Mesodermal cell (in vitro differentiated cells): Measurements from ENCODE around the gene PCTP.

ENCODE experiments used
- H3K27ac ChIP-seq: 2 replicates; pipeline ENCODE4 v1.7.0; 2013; ENCODE audit warnings: mild to moderate bottlenecking, low read depth, low read length, moderate library complexity; ENCODE audit not compliant: severe bottlenecking
- H3K36me3 ChIP-seq: 2 replicates; pipeline ENCODE4 v1.7.1; 2013; ENCODE audit warnings: mild to moderate bottlenecking, low read length, moderate library complexity; ENCODE audit not compliant: control insufficient read depth, insufficient read depth
- H3K4me1 ChIP-seq: one replicate; pipeline ENCODE4 v1.7.1; 2013; ENCODE audit warnings: mild to moderate bottlenecking, low read length; ENCODE audit not compliant: insufficient read depth, control insufficient read depth, poor library complexity, severe bottlenecking
- H3K4me3 ChIP-seq: 2 replicates; pipeline ENCODE4 v1.7.0; 2013; ENCODE audit warnings: low read length, control low read depth, mild to moderate bottlenecking; ENCODE audit not compliant: insufficient read depth, poor library complexity, severe bottlenecking; ENCODE audit errors: extremely low read depth
- H3K9me3 ChIP-seq: 2 replicates; pipeline ENCODE4 v1.7.1; 2013; ENCODE audit warnings: mild to moderate bottlenecking, low read length, moderate library complexity; ENCODE audit not compliant: control insufficient read depth
- whole genome bisulfite sequencing, 2 experiments: methylation state at CpG; one replicate each; pipeline ENCODE4 v1.1.5; 2013; ENCODE audit warnings: missing lambda C conversion rate in 2 of 2; ENCODE audit not compliant: insufficient coverage in 2 of 2; 5-methylcytosine and 5-hydroxymethylcytosine counted together

PCTP gene

DNA sequence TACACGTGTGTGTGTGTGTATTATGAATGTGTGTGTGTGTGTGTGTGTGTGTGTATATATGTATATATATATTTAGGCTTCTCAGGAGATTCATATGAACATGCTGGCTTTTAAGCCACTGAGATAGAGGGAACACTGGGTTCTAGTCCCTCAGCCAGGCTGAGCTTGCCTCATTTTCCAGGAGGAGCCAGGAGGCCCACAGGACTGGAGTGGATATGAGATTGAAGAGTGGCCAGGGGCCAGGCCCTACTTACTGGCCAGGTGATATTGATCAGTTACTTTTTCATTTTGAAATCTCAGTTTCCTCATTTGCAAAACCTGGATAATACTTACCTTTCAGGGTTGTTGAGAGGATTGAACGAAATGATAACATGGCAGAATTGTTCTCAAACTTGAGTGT lies 5.8 kb downstream of the PCTP start:
- Histone ChIP-seq H3K4me1 (peaks cover 9% of the 10 kb centered on the region), H3K9me3 (no peaks in the 10 kb centered on the region), H3K4me3 (no peak overlapping the region), H3K27ac (no peak overlapping the region), H3K36me3 (peaks cover 16% of the 10 kb centered on the region)
- WGBS, 2 experiments: no CpG with 5 or more reads among the region's 2 CpGs

DNA sequence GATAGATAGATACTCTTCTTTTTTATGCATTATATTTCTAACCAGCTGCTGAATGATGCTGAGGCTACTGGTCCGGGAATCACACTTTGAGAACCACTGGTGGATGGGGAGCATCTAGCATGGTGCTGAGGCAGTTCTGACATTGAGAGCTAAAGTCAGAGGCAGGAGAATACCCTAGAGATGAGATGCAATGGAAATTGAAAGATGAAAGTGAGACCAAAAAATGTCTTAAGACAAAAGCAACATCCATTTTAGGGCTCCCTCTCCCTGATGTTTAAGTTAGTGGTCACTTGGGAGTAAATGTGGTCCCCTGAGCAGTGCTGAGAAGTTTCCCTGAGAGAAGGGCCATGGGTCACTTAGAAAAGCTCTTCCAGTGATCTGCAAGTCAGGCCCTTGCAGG lies 6.8 kb downstream of the PCTP start:
- no peak overlapping the region for H3K27ac ChIP-seq
- H3K36me3 ChIP-seq: peaks cover 16% of the 10 kb centered on the region
- H3K4me1 ChIP-seq: no peaks in the 10 kb centered on the region
- 83% methylated on average over 1 of the region's 1 CpG; no CpG with 5 or more reads in 1 of the 2 experiments for WGBS, 2 experiments
- no peak overlapping the region for H3K4me3 ChIP-seq
- no peaks in the 10 kb centered on the region for H3K9me3 ChIP-seq

DNA sequence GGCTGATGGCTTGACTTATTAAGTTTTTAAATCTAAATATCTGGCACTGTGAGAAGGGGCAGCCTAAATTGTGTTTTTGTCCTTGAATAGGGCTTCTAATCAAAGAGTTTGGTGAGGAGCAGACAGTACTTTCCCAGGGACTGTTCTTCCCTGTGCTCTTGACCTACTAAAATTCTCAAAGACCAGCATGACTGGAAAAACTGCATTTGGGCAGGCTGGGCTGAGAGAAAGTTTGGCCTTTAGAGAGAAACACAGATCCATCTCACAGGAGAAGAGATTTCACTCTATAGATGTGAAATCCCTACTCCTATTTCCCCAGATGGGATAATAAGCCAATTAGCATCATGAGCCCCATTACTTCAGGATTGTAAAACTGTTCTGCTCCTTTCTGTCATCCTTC lies 7.3 kb downstream of the PCTP start:
- H3K27ac ChIP-seq: no peak overlapping the region
- no peak overlapping the region for H3K4me3 ChIP-seq
- no peaks in the 10 kb centered on the region for H3K4me1 ChIP-seq
- no peaks in the 10 kb centered on the region for H3K9me3 ChIP-seq
- H3K36me3 ChIP-seq: peaks cover 16% of the 10 kb centered on the region

DNA sequence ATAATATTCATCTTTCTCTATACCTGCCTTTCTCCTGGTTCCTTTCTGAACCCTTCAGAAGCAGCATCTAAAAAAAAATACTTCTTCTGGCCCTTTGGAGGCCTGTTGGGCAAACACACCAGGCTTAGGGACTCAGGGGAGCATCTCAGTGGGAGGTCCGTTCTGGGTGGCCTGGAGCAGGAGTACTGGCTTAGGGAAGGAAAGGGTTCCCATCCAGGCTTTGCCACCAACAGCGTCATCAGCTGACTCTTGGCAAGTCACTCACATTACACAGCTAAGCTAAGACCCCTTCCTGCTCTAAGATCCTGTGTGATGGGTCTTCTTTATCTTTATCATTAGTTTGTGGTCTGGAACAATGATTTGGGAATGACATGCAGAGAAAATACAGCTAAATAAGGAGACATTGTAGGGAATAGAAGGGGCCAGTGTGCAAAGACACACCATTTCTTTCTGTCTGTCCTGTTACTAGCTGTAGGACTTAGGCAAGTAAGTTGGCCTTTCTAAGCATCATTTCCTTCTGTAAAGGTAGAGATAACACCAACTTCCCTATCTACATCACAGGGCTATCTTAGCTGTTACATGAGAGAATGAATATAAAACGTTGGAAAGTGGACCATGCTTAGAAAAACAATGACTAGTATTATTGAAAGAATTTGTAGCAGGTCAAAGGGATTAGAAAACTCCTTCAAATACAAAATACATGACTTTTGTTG lies 9.9 kb downstream of the PCTP start:
- H3K4me1 ChIP-seq: no peaks in the 10 kb centered on the region
- no peak overlapping the region for H3K27ac ChIP-seq
- WGBS, 2 experiments: 86% methylated on average over 1 of the region's 3 CpGs; no CpG with 5 or more reads in 1 of the 2 experiments
- H3K36me3 ChIP-seq: peaks cover under 1% of the 10 kb centered on the region
- no peaks in the 10 kb centered on the region for H3K9me3 ChIP-seq
- no peak overlapping the region for H3K4me3 ChIP-seq

DNA sequence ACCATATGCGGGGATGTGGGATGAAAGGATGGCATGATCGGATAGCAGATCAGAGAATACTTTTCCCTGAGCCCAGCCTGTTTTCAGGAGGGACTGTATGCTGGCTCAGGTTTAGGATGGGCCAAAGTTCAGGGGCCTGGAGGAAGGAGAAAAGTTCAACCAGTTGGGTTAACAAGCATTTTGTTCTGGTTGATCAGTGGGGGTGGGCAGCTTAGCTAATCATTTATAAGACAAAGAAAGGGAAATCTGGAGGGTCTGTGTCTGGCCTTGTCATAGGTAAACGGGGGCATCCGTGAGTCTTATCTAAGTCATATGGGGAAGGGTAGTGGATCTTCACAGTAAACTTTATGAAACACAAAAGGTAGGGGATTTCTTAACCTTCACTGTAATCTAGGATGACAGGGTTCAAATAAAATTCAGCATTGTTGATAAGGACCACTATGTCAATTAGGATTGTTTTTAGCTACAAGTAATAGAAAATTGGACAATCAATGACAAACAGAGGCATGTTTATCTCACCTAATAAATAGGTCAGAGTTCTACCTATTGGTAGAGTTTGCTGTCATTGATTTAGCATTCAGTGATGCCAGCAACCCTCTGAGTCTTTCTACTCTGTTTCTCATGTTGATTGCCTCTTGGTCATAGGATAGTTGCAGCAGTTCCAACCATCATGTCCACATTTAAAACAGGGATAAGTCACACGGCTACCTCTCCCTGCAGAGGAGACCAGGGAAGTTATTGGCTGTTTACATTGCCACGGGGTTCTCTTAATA lies 11.4 kb downstream of the PCTP start:
- H3K4me1 ChIP-seq: no peaks in the 10 kb centered on the region
- H3K9me3 ChIP-seq: no peaks in the 10 kb centered on the region
- H3K27ac ChIP-seq: no peak overlapping the region
- H3K4me3 ChIP-seq: no peak overlapping the region
- 86 to 95% methylated on average over 4 of the region's 6 CpGs for whole genome bisulfite sequencing, 2 experiments
- no peaks in the 10 kb centered on the region for H3K36me3 ChIP-seq

DNA sequence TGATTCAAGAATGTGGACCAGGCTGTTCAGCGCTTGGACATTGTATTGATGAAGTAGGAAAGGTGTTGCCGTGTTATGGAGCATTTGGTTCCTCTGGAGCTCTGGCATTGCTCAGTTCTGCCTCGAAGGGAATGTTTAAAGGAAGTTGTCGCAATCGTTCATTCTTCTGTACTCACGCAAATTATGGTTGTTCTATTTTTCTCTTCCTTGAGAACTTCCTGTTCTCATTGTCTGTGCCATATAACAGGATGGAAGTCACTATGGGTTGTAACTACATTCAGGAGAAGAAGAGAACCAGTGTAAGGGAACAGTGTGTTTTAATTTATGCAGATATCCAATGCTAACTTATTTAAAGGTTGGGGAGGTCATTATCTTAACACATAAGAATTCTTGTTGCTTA lies 13.0 kb downstream of the PCTP start:
- Histone ChIP-seq H3K27ac (no peak overlapping the region), H3K4me1 (no peaks in the 10 kb centered on the region), H3K4me3 (no peak overlapping the region), H3K9me3 (no peaks in the 10 kb centered on the region), H3K36me3 (peaks cover 7% of the 10 kb centered on the region)
- 89 to 90% methylated on average over 5 to 6 of the region's 6 CpGs for WGBS, 2 experiments

DNA sequence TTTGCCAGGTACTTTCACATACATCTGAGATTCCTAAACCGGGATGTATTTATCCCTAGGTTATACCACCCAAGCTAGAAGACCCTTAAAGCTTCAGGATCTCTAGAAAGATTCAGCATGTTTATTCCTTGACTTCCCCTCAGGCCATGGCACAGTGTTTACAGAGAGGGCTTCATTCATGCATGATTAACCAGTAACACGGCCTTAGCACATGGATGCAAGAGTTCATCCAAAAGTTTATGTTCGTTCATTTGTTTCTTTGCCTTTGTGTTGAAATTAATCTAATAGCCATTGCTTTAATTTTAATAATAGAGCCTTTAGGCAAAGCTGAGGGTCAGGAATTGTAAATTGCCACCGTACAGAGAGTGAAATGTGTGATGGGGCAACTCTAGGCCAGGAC lies 13.8 kb downstream of the PCTP start:
- WGBS, 2 experiments: 94 to 100% methylated on average over 2 to 3 of the region's 4 CpGs

DNA sequence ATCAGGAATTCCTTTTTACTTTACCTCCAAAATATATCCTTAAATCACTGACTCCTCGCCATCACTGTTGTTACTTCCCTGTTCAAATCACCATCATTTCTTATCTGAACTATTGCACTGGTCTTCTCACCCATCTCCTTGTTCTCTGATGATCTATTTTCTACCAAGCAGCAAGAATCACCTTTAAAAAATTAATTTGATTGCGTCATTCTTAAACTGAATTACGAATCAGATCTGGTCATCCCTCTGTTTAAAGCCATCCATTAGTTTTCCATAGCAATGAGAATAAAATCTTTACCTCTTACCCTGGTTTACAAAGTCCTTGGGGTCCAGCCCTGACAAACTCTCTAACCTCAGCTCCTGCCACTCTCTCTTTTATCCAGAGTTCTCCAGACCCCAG lies 14.6 kb downstream of the PCTP start:
- H3K27ac ChIP-seq: no peak overlapping the region
- WGBS, 2 experiments: 92 to 97% methylated on average over 3 of the region's 3 CpGs
- peaks cover 19% of the 10 kb centered on the region for H3K36me3 ChIP-seq
- no peaks in the 10 kb centered on the region for H3K9me3 ChIP-seq
- no peak overlapping the region for H3K4me3 ChIP-seq
- no peaks in the 10 kb centered on the region for H3K4me1 ChIP-seq

More for the DNA sequence above, 13.8 kb downstream of the PCTP start:
- H3K4me1 ChIP-seq: no peaks in the 10 kb centered on the region
- no peaks in the 10 kb centered on the region for H3K9me3 ChIP-seq
- peaks cover 15% of the 10 kb centered on the region for H3K36me3 ChIP-seq
- H3K27ac ChIP-seq: no peak overlapping the region
- H3K4me3 ChIP-seq: no peak overlapping the region

DNA sequence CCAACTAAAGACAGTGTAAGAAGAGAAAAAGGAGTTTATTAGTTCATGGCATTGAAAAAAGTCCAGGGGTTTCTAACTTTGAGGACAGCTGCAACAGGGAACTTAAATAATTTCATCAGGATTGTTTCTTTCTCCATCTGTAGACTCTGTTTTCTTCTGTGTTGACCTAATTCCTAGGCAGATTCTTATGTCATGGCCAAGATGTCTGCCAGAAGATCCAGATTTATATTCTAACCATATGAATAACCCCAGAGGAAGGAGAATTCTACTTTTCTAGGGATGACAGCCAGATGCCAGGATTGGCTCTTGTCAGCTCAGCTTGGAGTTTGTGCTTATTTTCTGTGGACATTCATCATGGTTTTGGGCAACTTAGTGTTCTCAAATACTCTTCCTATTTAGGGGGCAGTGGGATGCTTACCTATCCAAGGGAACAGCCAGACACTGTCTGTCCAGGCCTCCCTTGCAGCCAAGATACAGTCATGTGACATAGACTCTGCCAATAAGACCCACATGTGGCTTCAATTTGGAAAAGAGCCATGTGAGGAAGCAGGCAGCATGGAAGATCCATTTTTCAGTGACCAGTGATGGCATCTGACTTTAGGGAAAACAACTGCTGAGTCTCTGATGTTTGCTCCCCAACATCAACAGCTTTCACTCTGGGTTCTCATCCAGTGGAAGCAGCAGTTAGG lies 18.2 kb downstream of the PCTP start:
- Histone ChIP-seq H3K9me3 (no peaks in the 10 kb centered on the region), H3K4me3 (no peak overlapping the region), H3K36me3 (peaks cover 47% of the 10 kb centered on the region), H3K4me1 (no peaks in the 10 kb centered on the region), H3K27ac (no peak overlapping the region)

DNA sequence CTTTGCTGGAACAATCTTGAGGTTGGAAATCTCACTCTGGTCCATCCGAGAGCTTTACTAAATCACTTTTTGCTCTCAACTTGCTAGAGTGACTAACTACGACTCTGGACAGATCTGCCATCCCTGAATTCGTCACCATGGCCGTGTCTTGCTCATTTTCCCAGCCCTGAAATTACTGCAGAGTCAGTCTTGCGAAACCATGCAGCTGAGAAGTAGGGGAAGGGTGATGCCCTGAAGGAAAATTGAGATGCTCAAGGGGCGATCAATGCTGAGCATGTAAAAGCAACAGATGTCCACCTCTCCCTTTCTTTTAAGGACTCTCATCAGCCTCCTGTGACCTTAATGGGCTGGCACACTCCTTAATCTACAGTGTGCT lies 18.8 kb downstream of the PCTP start:
- 88 to 91% methylated on average over 5 to 6 of the region's 6 CpGs for WGBS, 2 experiments
- Histone ChIP-seq H3K36me3 (peaks cover 53% of the 10 kb centered on the region), H3K9me3 (no peaks in the 10 kb centered on the region), H3K4me3 (no peak overlapping the region), H3K4me1 (no peaks in the 10 kb centered on the region), H3K27ac (no peak overlapping the region)
